Smooth muscle cell (in vitro differentiated cells): ENCODE measurements around the gene MFN1. TPM values are rescaled to one million over a fixed set of nuclear protein-coding genes. Genes with fewer than 3 reads are reported as not detected.
"Not testable (repeated sequence)": the region's sequence is repeated elsewhere in the genome, so short reads cannot be mapped to it uniquely, and the experiment has no call there.

Experiments
- DNase-seq: peaks from one replicate; lab custom pipeline; 2025; ENCODE audit not compliant: unreplicated experiment; lab: John Stamatoyannopoulos, UW
- H2AFZ ChIP-seq: fragments of 200-600 bp; sonication (generic); 2 replicates; pipeline ENCODE4 v1.6.0; 2016; ENCODE audit warnings: antibody characterized with exemption, low read depth, mild to moderate bottlenecking
- H3F3A ChIP-seq: fragments of 200-600 bp; sonication (generic); 2 replicates; pipeline ENCODE4 v1.6.0; 2017; ENCODE audit warnings: antibody characterized with exemption, low read depth
- H3K27ac ChIP-seq: fragments of 200-600 bp; sonication (generic); 2 replicates; pipeline ENCODE4 v1.5.1; 2016; ENCODE audit warnings: low read depth, mild to moderate bottlenecking
- H3K27me3 ChIP-seq: fragments of 200-600 bp; sonication (generic); 2 replicates; pipeline ENCODE4 v1.6.1; 2016; ENCODE audit warnings: low read depth, mild to moderate bottlenecking
- H3K36me3 ChIP-seq: fragments of 200-600 bp; sonication (generic); 2 replicates; pipeline ENCODE4 v1.5.1; 2016; ENCODE audit warnings: low read depth
- H3K4me1 ChIP-seq: fragments of 200-600 bp; sonication (generic); 2 replicates; pipeline ENCODE4 v1.5.1; 2016; ENCODE audit warnings: low read depth
- H3K4me2 ChIP-seq: fragments of 200-600 bp; sonication (generic); 2 replicates; pipeline ENCODE4 v1.6.0; 2016; ENCODE audit warnings: mild to moderate bottlenecking
- H3K4me3 ChIP-seq: fragments of 200-600 bp; sonication (generic); 2 replicates; pipeline ENCODE4 v1.5.1; 2016; ENCODE audit warnings: mild to moderate bottlenecking
- H3K79me2 ChIP-seq: fragments of 200-600 bp; sonication (generic); 2 replicates; pipeline ENCODE4 v1.6.0; 2016; ENCODE audit warnings: low read depth, mild to moderate bottlenecking
- H3K9ac ChIP-seq: fragments of 200-600 bp; sonication (generic); 2 replicates; pipeline ENCODE4 v1.6.0; 2016; ENCODE audit warnings: low read depth
- H3K9me3 ChIP-seq: fragments of 200-600 bp; sonication (generic); replicated peaks from 2 replicates; pipeline ENCODE4 v1.5.1; 2016; ENCODE audit warnings: low read depth
- H4K20me1 ChIP-seq: fragments of 200-600 bp; sonication (generic); 2 replicates; pipeline ENCODE4 v1.6.0; 2016; ENCODE audit warnings: low read depth
- WGBS: methylation state at CpG from one replicate; pipeline ENCODE4 v1.1.7; 2016; ENCODE audit warnings: low lambda C conversion rate; 5-methylcytosine and 5-hydroxymethylcytosine counted together
- polyA plus RNA-seq: library from polyadenylated mRNA; unstranded; fragments of >200 nt; fragmentation: Nextera tagmentation; extraction: Ambion mirVana; gene quantifications from 2 replicates; pipeline ENCODE4 v1.2.1, GENCODE V29; 2016
- total RNA-seq: library from RNA; depleted of rRNA; stranded (reverse); fragments of >200 nt; gene quantifications from 2 replicates; pipeline ENCODE4 v1.2.3, GENCODE V29; 2014
- TF ChIP-seq, protein P1 (sequence below): fragments of 200-600 bp; sonication (generic); IDR thresholded peaks from 2 replicates; pipeline ENCODE4 v1.5.1; 2017; ENCODE audit warnings: borderline replicate concordance, mild to moderate bottlenecking, antibody characterized with exemption; ENCODE audit not compliant: insufficient read depth, poor library complexity, severe bottlenecking

Gene MFN1
- total and polyA plus RNA-seq, 2 experiments from 2014 or later: 14.6 to 46.4 TPM

DNA sequence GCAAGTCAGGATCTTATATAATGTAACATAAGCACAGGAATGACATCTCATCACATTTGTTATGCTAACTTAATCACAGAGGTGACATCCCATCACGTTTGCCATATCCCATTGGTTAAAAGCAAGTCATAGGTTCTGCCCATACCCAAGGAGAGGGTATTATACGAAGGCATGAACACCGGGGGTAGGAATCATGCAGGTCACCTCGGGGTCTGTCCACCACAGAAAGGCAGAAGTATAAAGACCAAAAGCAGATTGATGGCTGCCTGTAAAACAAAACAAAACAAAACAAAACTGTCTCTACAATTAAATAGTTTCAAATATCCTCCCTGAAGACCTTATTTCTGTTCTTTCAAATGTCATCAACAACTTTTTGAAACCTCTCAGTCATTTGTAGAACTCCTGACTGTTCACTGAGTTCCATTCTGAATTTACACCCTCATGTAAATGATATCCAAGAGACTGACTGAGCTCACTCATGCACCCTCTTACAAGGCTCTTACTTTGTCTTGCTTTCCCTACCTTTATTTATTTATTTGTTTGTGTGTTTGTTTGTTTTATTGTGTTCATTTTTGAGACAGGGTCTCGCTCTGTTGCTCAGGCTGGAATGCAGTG lies 47.4 kb upstream of the MFN1 start:
- DNase-seq: no peak
- no peaks in the 10 kb centered on the region for H3K36me3 ChIP-seq
- no peaks in the 10 kb centered on the region for H3K27me3 ChIP-seq
- TF ChIP-seq, protein P1, sequence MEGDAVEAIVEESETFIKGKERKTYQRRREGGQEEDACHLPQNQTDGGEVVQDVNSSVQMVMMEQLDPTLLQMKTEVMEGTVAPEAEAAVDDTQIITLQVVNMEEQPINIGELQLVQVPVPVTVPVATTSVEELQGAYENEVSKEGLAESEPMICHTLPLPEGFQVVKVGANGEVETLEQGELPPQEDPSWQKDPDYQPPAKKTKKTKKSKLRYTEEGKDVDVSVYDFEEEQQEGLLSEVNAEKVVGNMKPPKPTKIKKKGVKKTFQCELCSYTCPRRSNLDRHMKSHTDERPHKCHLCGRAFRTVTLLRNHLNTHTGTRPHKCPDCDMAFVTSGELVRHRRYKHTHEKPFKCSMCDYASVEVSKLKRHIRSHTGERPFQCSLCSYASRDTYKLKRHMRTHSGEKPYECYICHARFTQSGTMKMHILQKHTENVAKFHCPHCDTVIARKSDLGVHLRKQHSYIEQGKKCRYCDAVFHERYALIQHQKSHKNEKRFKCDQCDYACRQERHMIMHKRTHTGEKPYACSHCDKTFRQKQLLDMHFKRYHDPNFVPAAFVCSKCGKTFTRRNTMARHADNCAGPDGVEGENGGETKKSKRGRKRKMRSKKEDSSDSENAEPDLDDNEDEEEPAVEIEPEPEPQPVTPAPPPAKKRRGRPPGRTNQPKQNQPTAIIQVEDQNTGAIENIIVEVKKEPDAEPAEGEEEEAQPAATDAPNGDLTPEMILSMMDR: no peak
- no peaks in the 10 kb centered on the region for H3F3A ChIP-seq
- H3K4me1 ChIP-seq: no peaks in the 10 kb centered on the region
- H3K4me3 ChIP-seq: no peak overlapping the region
- whole genome bisulfite sequencing: 92% methylated on average over 5 of the region's 5 CpGs
- no peak overlapping the region for H2AFZ ChIP-seq
- H4K20me1 ChIP-seq: no peaks in the 10 kb centered on the region
- no peaks in the 10 kb centered on the region for H3K79me2 ChIP-seq
- H3K4me2 ChIP-seq: no peak overlapping the region
- H3K9ac ChIP-seq: no peak overlapping the region
- no peak overlapping the region for H3K27ac ChIP-seq
- no peaks in the 10 kb centered on the region for H3K9me3 ChIP-seq

DNA sequence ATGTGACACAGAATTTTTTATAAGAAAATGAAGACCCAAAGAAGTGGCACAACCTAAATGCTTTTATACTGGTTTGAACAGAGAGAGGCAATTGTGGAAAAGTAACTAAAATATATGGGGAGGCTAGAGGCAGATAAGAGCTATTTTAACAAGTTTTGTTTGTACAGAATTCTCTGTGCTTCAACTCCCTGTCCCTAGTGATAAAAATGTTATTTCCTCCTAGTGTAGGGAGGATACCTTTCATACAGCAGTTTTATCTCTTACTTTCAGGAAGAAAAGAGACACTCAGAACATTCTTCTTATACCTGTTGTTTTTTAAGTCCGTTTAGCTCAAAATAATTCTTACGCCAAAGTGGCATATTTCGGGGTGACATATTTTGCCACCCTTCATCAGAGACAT lies 45.9 kb upstream of the MFN1 start:
- no peak overlapping the region for H3K9ac ChIP-seq
- WGBS: 63% methylated on average over 3 of the region's 3 CpGs
- no peak overlapping the region for H3K27ac ChIP-seq
- H3K79me2 ChIP-seq: no peaks in the 10 kb centered on the region
- H3F3A ChIP-seq: no peaks in the 10 kb centered on the region
- no peaks in the 10 kb centered on the region for H3K9me3 ChIP-seq
- no peak overlapping the region for H3K4me3 ChIP-seq
- no peak for DNase-seq
- no peaks in the 10 kb centered on the region for H4K20me1 ChIP-seq
- H2AFZ ChIP-seq: no peak overlapping the region
- no peaks in the 10 kb centered on the region for H3K4me1 ChIP-seq
- H3K27me3 ChIP-seq: no peaks in the 10 kb centered on the region
- TF ChIP-seq, protein P1: no peak
- no peak overlapping the region for H3K4me2 ChIP-seq
- H3K36me3 ChIP-seq: no peaks in the 10 kb centered on the region

DNA sequence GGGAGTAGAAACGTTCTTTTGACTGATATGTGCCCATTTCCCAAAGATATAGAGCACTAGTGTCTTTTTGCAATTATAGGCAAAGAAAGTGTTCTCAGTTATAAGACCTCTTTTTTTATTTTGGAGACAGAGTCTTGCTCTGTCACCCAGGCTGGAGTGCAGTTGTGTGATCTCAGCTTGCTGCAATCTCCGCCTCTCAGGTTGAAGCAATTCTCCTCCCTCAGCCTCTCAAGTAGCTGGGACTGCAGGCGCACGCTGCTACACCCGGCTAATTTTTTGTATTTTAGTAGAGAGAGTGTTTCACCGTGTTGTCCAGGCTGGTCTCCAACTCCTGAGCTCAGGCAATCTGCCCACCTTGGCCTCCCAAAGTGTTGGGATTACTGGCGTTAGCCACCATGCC lies 45.4 kb upstream of the MFN1 start:
- Histone ChIP-seq H4K20me1 (no peaks in the 10 kb centered on the region), H3K27ac (no peak overlapping the region), H3F3A (no peaks in the 10 kb centered on the region), H3K9me3 (no peaks in the 10 kb centered on the region), H3K27me3 (no peaks in the 10 kb centered on the region), H3K4me3 (no peak overlapping the region), H2AFZ (no peak overlapping the region), H3K4me1 (no peaks in the 10 kb centered on the region), H3K36me3 (no peaks in the 10 kb centered on the region), H3K9ac (no peak overlapping the region), H3K79me2 (no peaks in the 10 kb centered on the region), H3K4me2 (no peak overlapping the region)
- TF ChIP-seq, protein P1: no peak
- DNase-seq: no peak
- WGBS: 91% methylated on average over 7 of the region's 7 CpGs

DNA sequence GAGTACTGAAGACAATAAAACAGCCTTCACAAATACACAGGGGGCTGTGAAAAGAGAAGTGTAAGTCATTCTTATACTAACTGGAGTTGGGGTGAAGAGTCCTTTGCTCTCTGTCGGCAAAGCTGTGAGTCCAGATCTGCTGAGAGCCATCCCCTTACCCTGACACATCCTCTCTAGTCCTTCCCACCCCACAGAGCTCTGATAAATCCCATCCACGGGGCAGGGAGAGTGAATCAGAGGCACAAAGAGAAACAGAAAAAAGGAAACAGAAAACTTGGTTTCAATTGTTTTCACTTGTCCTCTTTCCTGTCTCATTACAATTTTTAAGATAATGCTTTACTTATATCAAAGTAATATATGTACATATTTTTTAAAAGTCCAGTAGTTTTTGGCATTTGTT lies 42.9 kb upstream of the MFN1 start:
- H3K9me3 ChIP-seq: no peaks in the 10 kb centered on the region
- DNase-seq: no peak
- H3K9ac ChIP-seq: no peak overlapping the region
- H2AFZ ChIP-seq: no peak overlapping the region
- H3K36me3 ChIP-seq: no peaks in the 10 kb centered on the region
- WGBS: 16% methylated on average over 2 of the region's 2 CpGs
- no peak overlapping the region for H3K4me3 ChIP-seq
- H4K20me1 ChIP-seq: no peaks in the 10 kb centered on the region
- TF ChIP-seq, protein P1: no peak
- no peaks in the 10 kb centered on the region for H3K27me3 ChIP-seq
- no peaks in the 10 kb centered on the region for H3F3A ChIP-seq
- H3K4me2 ChIP-seq: no peak overlapping the region
- no peak overlapping the region for H3K27ac ChIP-seq
- no peaks in the 10 kb centered on the region for H3K79me2 ChIP-seq
- no peaks in the 10 kb centered on the region for H3K4me1 ChIP-seq

DNA sequence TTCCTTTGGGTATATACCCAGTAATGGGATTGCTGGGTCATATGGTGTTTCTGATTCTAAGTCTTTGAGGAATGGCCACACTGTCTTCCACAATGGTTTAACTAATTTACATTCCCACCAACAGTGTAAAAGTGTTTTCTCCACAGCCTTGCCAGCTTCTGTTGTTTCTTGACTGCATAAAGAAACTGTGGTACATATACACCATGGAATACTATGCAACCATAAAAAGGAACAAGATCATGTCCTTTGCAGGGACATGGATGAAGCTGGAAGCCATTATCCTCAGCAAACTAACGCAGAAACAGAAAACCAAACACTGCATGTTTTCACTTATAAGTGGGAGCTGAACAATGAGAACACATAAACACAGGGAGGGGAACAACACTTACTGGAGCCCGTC lies 40.1 kb upstream of the MFN1 start:
- WGBS: 86% methylated on average over 2 of the region's 2 CpGs
- not testable (repeated sequence) for H3K4me3 ChIP-seq, H3K9ac ChIP-seq, H3K9me3 ChIP-seq, H3F3A ChIP-seq, DNase-seq, H3K27ac ChIP-seq, H3K4me1 ChIP-seq, H2AFZ ChIP-seq, H3K79me2 ChIP-seq, H3K36me3 ChIP-seq, H3K27me3 ChIP-seq, H4K20me1 ChIP-seq, H3K4me2 ChIP-seq
